Natural killer cell treated with Interleukin-12 subunit alpha and Interleukin-12 subunit beta and Interleukin-15 and Interleukin-18, amount 100 ng/mL, for 72 hours (primary cell): ENCODE data around the gene DTYMK. TPM values are rescaled to one million over a fixed set of nuclear protein-coding genes. Genes with fewer than 3 reads are reported as not detected.
"Not testable (repeated sequence)": the region's sequence is repeated elsewhere in the genome, so short reads cannot be mapped to it uniquely, and the experiment has no call there.

Experiments
- ATAC-seq, 2 donors: fragments of 150-1000 bp; cut with Tn5 transposase in 1 of 2; sonication (Bioruptor Pico), chemical (Tn5 transposase) in 1 of 2; 2 replicates each; pipeline ENCODE4 v1.10.0; 2021
- DNase-seq: peaks from one replicate; pipeline ENCODE4 v3.0.0; 2022; ENCODE audit warnings: low spot score
- H3K27ac Mint-ChIP-seq, 2 donors: 1 replicate in 1 of 2; 2 replicates in 1 of 2; pipeline ENCODE4 v1.8.0; 2022; ENCODE audit warnings: mixed read lengths in 2 of 2, mild to moderate bottlenecking in 1 of 2, moderate library complexity in 1 of 2
- H3K27me3 Mint-ChIP-seq, 2 donors: 1 replicate in 1 of 2; 2 replicates in 1 of 2; pipeline ENCODE4 v1.8.0; 2022; ENCODE audit warnings: mixed read lengths in 2 of 2
- H3K36me3 Mint-ChIP-seq: one replicate; pipeline ENCODE4 v1.8.0; 2022; ENCODE audit warnings: mixed read lengths
- H3K4me1 Mint-ChIP-seq, 2 donors: 1 replicate in 1 of 2; 2 replicates in 1 of 2; pipeline ENCODE4 v1.8.0; 2022; ENCODE audit warnings: low read depth in 2 of 2, mixed read lengths in 2 of 2, mild to moderate bottlenecking in 1 of 2
- H3K4me3 Mint-ChIP-seq: one replicate; pipeline ENCODE4 v1.8.0; 2022; ENCODE audit warnings: mixed read lengths
- H3K9me3 Mint-ChIP-seq: 2 replicates; pipeline ENCODE4 v1.8.0; 2022; ENCODE audit warnings: mixed read lengths
- total RNA-seq, 2 donors: library from RNA; stranded (reverse); gene quantifications; one replicate each; pipeline ENCODE4 v1.2.3, GENCODE V29; 2022

Gene DTYMK, protein sequence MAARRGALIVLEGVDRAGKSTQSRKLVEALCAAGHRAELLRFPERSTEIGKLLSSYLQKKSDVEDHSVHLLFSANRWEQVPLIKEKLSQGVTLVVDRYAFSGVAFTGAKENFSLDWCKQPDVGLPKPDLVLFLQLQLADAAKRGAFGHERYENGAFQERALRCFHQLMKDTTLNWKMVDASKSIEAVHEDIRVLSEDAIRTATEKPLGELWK
- total RNA-seq, result 100 to 1,000 TPM in 1 of 2 donors, 10 to 100 TPM in 1; 65.1 to 155 TPM

DNA sequence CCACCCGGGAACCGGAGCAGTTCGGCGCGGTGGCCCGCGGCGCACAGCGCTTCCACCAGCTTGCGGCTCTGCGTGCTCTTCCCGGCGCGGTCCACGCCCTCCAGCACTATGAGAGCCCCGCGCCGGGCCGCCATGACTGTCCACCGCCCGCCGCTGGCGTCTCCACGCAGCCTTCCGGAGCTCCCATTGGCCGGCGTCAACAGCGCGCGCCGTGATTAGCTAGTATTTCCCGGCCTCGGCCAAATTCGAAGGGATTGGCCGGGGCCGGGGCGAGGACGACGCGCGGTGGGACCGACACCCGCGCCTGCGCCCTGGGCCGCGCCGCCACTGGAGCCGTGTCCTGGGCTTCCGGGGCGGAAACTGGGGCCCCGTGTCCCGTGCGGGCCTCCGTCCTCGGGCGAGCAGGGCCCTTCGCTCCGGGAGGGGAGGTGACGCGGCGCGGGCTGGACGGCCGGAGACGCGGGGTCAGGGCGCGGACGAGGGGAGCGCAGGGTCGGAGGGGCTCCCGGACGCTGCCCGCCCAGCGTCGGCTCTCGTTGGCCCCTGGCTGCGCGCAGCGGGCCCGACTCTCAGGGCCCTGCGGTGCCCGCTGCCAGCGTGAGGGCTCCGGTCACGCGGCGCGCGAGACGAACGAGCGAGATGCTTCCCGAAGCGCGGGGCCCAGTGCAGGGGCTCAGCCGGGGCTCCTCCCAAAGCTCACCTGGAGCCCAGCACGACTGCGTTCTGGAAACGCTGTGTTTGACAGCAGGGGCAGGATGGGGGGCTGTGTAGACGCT is at the start of gene DTYMK:
DTYMK (minus strand) TSS at position 166 of the 776 bp plus-strand sequence; CDS start at position 134, 32 bp downstream.
- peak within 1 kb of the TSS; percentile 87 for H3K4me3 Mint-ChIP-seq
- DNase-seq, result peak; percentile 99
- no peaks in the 10 kb centered on the region for H3K9me3 Mint-ChIP-seq
- peaks cover 11% of the 10 kb centered on the region for H3K36me3 Mint-ChIP-seq
- peak within 1 kb of the TSS; percentile 75 to 92 for H3K27ac Mint-ChIP-seq
- peak; percentile 98 for ATAC-seq
- H3K27me3 Mint-ChIP-seq, result no peaks in the 10 kb centered on the region
- H3K4me1 Mint-ChIP-seq, result peaks cover 6 to 16% of the 10 kb centered on the region in 2 donors

DNA sequence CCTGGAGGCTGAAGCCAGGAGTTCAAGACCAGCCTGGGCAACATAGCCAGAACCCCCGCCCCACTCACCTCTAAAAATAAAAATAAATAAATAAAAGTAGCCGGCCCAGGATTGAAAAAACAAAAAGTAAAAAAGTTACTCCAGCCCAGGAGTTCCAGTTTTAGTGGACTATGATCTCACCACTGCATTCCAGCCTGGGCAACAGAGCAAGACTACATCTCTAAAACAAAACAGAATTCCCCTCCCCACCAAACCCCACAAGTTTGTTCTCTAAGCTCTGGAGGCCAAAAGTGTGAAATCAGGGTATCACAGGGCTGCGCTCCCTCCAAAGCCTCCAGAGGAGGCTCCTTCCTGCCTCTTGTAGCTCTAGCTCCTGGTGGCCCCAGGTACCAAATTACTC is 49.5 kb upstream of the DTYMK start:
- Mint-ChIP-seq H3K9me3 (no peaks in the 10 kb centered on the region), H3K27ac (peak overlapping the region in 1 of 2 donors; percentile 13), H3K4me1 (peaks cover 45 to 53% of the 10 kb centered on the region in 2 donors), H3K27me3 (no peaks in the 10 kb centered on the region), H3K4me3 (peak overlapping the region; percentile 56), H3K36me3 (no peaks in the 10 kb centered on the region)
- DNase-seq, result no peak
- ATAC-seq, result no peak

DNA sequence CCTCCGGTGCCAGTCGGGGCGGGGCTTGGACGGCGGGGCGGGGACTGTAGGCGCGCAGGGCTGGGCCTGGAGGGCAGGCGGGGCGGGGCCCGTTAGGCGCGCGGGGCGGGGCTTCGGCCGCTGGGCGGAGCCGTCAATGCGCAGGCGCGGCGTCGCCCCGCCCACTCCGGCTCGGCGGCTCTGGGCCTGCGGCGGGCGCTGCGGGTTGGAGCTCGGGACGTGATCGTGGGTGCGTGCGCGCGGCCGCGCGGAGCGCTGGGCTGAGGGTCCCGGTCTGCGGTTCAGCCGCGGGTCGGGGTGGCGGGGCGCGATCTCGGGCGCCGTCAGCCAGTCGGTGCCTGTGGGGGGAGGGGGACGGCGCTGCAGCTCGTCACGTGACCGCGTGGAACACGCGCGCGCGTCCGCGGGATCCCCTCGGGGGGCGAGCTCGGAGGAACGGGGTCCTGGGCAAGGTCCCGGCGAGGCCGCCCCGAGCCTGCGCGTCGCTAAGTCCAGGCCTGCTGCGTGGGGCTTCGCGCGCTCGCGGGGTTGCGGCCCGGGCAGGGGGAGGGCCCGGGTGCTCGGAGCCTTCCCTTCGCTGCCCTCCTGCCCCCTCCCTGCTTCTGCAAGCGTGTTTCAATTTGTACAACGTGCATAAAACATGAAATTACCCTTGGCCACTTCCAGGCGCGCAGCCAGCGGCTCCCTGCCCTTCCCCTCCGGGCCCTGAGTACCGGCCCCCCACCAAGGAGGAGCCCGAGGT is 48.0 kb upstream of the DTYMK start, which contains the start of gene D2HGDH:
D2HGDH (plus strand) TSS at position 164 of the 742 bp plus-strand sequence. CDS start 595 bp downstream, outside the sequence.
- H3K9me3 Mint-ChIP-seq, result no peaks in the 10 kb centered on the region
- H3K27ac Mint-ChIP-seq, result peak within 1 kb of the TSS in 1 of 2 donors; percentile 15
- DNase-seq (peak; percentile 94), ATAC-seq (peak; percentile 97 to 98)
- no peaks in the 10 kb centered on the region for H3K27me3 Mint-ChIP-seq
- H3K36me3 Mint-ChIP-seq, result no peaks in the 10 kb centered on the region
- H3K4me1 Mint-ChIP-seq, result peaks cover 48 to 55% of the 10 kb centered on the region in 2 donors
- peak within 1 kb of the TSS; percentile 61 for H3K4me3 Mint-ChIP-seq

DNA sequence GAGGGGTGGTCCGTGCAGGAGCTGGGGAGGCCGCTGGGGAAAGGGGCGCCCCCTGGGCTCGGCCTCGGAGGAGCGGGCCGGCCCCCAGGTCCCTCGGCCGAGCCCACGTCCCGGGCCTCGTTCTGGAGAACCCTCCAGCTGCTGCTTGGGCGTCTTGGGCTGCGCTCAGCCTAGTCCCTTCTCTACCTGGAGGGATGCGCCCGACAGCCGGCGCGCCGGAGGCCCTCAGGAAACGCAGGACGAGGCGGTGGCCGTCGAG is 47.5 kb upstream of the DTYMK start:
- Mint-ChIP-seq H3K27ac (no peak overlapping the region), H3K36me3 (no peaks in the 10 kb centered on the region), H3K4me1 (peaks cover 45 to 51% of the 10 kb centered on the region in 2 donors), H3K4me3 (peak overlapping the region; percentile 61), H3K27me3 (no peaks in the 10 kb centered on the region), H3K9me3 (no peaks in the 10 kb centered on the region)
- ATAC-seq, result no peak
- no peak for DNase-seq

DNA sequence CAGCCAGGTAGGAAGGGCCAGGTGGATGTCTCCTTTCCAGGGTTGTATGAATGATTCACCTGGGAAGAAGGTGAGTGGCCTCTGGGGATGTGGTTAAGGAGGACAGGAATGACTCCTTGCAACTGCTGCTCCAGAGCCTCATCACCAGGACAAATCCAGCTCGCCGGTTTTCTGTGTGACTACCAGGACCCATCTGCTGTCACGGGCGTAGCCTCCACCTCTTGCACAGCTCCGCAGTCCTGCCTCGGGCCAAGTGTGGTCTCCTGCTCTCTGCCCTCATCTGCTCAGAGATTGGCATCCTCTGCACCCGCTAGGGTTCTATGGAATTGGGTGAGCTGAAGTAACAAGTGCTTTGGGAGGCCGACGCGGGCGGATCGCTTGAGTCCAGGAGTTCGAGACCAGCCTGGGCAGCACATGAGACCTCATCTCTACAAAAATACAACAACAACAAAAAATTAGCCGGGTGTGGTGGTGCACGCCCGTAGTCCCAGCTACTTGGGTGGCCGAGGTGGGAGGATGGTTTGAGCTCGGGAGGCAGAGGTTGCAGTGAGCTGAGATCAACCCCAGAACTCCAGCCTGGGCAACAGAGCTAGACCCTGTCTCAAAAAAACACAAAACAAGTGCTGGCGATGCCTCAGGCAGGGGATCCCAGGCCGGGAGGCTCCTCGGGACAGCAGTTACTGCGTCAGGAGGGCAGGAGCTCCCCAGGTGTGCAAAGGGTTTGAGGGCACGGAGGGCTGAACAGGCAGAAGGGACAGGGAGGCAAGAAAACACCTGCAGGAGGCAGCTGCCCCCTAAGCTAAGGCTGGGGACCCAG is 47.0 kb upstream of the DTYMK start:
- no peak for DNase-seq
- no peaks in the 10 kb centered on the region for H3K9me3 Mint-ChIP-seq
- no peak for ATAC-seq
- H3K27me3 Mint-ChIP-seq, result no peaks in the 10 kb centered on the region
- H3K4me3 Mint-ChIP-seq, result peak overlapping the region; percentile 61
- H3K27ac Mint-ChIP-seq, result peak overlapping the region in 1 of 2 donors; percentile 15
- peaks cover 39 to 45% of the 10 kb centered on the region in 2 donors for H3K4me1 Mint-ChIP-seq
- no peaks in the 10 kb centered on the region for H3K36me3 Mint-ChIP-seq

DNA sequence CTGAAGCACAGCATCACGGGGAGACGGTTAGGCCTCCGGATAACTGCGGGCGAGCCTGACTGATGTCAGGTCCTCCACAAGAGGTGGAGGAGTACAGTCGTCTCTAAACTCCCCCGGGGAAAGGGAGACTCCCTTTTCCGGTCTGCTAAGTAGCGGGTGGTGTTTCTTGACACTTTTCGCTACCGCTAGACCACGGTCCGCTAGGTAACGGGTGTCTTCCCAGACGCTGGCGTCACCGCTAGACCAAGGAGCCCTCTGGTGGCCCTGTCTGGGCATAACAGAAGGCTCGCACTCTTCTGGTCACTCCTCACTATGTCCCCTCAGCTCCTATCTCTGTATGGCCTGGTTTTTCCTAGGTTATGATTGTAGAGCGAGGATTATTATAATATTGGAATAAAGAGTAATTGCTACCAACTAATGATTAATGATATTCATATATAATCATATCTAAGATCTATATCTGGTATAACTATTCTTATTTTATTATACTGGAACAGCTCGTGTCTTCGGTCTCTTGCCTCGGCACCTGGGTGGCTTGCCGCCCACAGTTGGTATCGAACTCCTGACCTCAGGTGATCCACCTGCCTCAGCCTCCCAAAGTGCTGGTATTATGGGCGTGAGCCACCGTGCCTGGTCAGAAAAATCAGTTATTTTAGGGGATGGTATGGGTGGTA is 46.0 kb upstream of the DTYMK start:
- H3K27me3 Mint-ChIP-seq, H3K9me3 Mint-ChIP-seq, H3K36me3 Mint-ChIP-seq, ATAC-seq: not testable (repeated sequence)
- peaks cover 35 to 40% of the 10 kb centered on the region in 2 donors for H3K4me1 Mint-ChIP-seq
- DNase-seq, result peak; percentile 72
- H3K27ac Mint-ChIP-seq, result peak overlapping the region; percentile 3 to 15
- peak overlapping the region; percentile 61 for H3K4me3 Mint-ChIP-seq

DNA sequence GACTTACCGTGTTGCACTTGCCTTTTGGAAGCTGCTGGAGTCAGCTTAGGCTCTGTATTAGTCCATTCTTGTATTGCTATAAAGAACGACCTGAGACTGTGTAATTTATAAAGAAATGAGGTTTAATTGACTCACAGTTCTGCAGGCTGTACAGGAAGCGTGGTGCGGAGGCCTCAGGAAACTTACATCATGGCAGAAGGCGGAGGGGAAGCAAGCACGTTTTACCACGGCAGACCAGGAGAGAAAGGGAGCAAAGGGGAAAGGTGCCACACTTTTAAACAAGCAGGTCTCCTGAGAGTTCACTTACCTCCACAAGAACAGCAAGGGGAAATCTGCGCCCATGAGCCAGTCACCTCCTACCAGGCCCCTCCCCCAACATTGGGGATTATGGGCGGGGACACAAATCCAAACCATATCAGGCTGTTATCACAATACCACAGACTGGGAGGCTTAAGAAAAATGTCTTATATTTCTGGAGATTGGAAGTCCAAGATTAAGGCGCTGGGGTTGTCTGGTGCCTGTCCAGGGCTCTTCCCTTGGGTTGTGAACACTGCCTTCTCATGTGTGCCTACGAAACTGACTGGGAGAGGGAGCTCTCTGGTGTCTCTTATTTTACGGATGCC is 44.2 kb upstream of the DTYMK start:
- no peaks in the 10 kb centered on the region for H3K9me3 Mint-ChIP-seq
- H3K4me1 Mint-ChIP-seq, result peaks cover 29 to 31% of the 10 kb centered on the region in 2 donors
- ATAC-seq, result no peak
- H3K36me3 Mint-ChIP-seq, result no peaks in the 10 kb centered on the region
- peak overlapping the region; percentile 24 to 76 for H3K27ac Mint-ChIP-seq
- no peaks in the 10 kb centered on the region for H3K27me3 Mint-ChIP-seq
- peak overlapping the region; percentile 49 for H3K4me3 Mint-ChIP-seq
- DNase-seq, result no peak

DNA sequence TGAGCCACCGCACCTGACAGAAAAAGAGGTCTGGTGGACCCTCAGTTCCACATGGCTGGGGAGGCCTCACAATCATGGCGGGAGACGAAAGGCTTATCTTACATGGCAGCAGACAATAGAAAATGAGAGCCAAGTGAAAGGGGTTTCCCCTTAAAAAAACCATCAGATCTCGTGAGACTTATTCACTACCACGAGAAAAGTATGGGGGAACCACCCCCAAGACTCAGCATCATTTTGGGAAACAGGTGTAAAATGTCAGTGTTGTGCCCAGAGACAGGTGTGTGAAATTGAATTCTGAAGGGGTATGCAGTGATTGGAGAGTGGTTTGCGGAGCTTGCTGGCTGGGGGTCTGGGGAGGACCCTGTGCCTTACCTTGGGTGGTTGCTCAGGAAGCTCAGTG is 43.3 kb upstream of the DTYMK start:
- Mint-ChIP-seq H3K4me3 (peak overlapping the region; percentile 48), H3K27ac (peak overlapping the region in 1 of 2 donors; percentile 76)
- ATAC-seq, result no peak

DNA sequence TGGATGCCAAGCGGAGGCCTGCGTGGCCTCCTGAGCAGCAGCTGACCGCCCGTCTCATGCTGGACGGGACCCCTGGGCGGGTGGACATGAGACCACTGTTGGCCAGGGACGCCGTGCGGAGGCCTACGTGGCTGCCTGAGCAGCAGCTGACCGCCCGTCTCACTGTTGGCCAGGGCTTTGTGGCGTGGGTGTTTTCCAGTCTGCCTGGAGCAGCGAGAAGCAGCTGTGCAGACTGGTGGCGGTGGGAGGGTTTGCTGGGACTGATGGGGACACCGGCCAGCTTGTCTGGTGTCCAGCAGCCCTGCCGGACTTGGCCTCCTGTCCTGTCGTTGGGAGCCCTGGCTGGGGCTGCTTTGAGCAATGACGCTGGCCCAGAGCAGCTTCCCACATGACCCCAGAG is 42.0 kb upstream of the DTYMK start:
- Mint-ChIP-seq H3K27me3 (no peaks in the 10 kb centered on the region), H3K27ac (no peak overlapping the region), H3K4me1 (peaks cover 29 to 31% of the 10 kb centered on the region in 2 donors), H3K36me3 (no peaks in the 10 kb centered on the region), H3K9me3 (no peaks in the 10 kb centered on the region), H3K4me3 (no peak overlapping the region)
- ATAC-seq (no peak), DNase-seq (no peak)

More for the DNA sequence above, 43.3 kb upstream of the DTYMK start:
- Mint-ChIP-seq H3K27me3 (no peaks in the 10 kb centered on the region), H3K9me3 (no peaks in the 10 kb centered on the region), H3K4me1 (peaks cover 31 to 32% of the 10 kb centered on the region in 2 donors), H3K36me3 (no peaks in the 10 kb centered on the region)
- DNase-seq, result no peak

DNA sequence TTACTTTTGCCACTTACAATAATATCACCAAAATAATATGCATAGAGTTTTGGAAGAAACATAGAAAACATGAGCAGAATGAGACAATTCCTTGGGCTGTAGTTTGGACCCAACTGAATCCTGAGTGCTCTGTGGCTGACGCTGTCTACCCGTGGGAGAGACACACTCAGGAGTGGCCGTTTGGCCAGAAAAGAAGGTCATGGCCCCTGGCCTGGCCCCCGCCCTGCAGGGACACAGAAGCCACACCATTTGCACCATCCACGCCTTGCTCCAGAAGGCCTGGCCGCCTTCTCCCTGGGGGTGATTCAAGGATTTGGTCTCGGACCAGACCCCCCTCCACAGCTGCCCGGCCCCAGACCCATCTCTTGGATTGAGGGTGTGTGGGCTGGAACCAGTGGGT is 41.4 kb upstream of the DTYMK start:
- H3K27me3 Mint-ChIP-seq, result no peaks in the 10 kb centered on the region
- no peak overlapping the region for H3K4me3 Mint-ChIP-seq
- DNase-seq (no peak), ATAC-seq (no peak)
- H3K27ac Mint-ChIP-seq, result no peak overlapping the region
- H3K36me3 Mint-ChIP-seq, result no peaks in the 10 kb centered on the region
- H3K9me3 Mint-ChIP-seq, result no peaks in the 10 kb centered on the region
- peaks cover 27 to 28% of the 10 kb centered on the region in 2 donors for H3K4me1 Mint-ChIP-seq

DNA sequence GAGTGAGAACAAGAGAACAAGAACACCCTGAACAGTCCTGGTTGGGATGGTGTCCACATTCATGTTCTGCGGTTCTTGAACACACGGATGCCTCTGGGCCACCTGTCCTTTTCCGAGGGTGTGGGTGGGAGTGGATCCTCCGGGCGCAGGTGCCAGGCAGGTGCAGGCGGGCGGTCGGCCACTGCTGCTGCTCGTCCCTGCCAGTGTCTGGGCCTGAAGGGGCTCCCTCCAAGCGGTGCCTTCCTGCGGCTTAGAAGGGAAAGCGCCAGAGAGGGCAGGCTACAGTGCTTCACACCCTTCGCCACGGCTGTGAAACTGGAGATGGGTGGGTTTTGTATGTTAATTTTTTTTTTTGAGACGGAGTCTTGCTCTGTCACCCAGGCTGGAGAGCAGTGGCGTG is 39.8 kb upstream of the DTYMK start:
- no peaks in the 10 kb centered on the region for H3K27me3 Mint-ChIP-seq
- no peaks in the 10 kb centered on the region for H3K36me3 Mint-ChIP-seq
- H3K4me1 Mint-ChIP-seq, result peaks cover 17 to 19% of the 10 kb centered on the region in 2 donors
- no peak overlapping the region for H3K4me3 Mint-ChIP-seq
- ATAC-seq (no peak), DNase-seq (no peak)
- no peak overlapping the region for H3K27ac Mint-ChIP-seq
- H3K9me3 Mint-ChIP-seq, result no peaks in the 10 kb centered on the region

DNA sequence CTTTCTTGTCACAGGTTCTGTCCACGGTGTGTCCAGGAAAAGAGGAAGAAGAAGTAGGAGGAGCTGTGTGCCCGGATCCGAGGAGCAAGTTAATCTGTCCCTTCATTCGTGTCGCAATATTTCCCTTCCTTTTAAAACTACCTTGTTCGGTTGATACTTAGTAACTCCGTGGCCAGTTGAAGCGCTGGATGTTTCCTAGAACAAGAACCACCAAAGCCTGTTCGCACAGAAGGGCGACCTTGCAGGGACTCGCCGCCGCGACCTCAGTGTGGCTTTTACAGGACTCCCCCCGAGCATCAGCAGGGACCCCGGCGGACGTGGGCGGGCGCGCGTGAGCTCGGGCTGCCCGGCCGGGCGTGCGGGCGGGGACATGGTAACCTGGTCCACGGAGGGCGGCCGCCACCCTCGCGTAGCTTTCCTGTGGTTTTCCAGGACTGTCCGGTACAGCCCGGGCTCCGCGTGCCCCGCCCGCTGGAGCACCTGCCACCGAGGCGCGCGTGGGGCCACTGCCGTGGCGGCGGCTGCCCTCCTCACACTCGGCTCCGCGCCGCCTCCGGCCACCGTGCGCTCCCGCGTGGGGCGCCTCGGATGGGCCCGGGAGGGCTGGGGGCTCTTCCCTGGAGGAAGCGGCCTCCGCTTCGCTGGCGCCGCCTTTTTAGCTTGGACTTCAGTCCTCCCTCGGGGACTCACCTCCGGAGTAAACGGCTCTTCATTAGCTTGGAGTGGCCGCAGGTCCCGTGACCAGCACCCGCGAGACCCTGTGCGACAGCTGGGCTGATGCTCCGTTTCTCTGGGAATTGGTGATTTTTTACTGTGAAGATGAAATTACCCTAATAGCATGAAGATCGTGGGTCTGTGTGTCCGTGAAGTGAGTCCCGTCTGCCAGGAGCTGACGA is 38.6 kb upstream of the DTYMK start:
- H3K36me3 Mint-ChIP-seq, result no peaks in the 10 kb centered on the region
- peaks cover 7 to 9% of the 10 kb centered on the region in 2 donors for H3K4me1 Mint-ChIP-seq
- ATAC-seq (peak in 1 of 2 donors; percentile 32), DNase-seq (no peak)
- H3K4me3 Mint-ChIP-seq, result no peak overlapping the region
- no peaks in the 10 kb centered on the region for H3K27me3 Mint-ChIP-seq
- H3K9me3 Mint-ChIP-seq, result no peaks in the 10 kb centered on the region
- H3K27ac Mint-ChIP-seq, result no peak overlapping the region
